HG03354 (cell line): ENCODE results near the gene PATJ.
"Not testable (repeated sequence)": the region's sequence is repeated elsewhere in the genome, so short reads cannot be mapped to it uniquely, and the experiment has no call there.

ENCODE experiments used
- ATAC-seq: cut with Tn5 transposase; IDR thresholded peaks from one replicate; pipeline ENCODE4 v1.9.1; 2021; ENCODE audit warnings: mild to moderate bottlenecking; ENCODE audit not compliant: unreplicated experiment, poor library complexity, severe bottlenecking

Gene PATJ

GRCh38 chr1:61743716-61744580, 1.7 kb downstream of the PATJ start:
- ATAC-seq, result no peak

DNA sequence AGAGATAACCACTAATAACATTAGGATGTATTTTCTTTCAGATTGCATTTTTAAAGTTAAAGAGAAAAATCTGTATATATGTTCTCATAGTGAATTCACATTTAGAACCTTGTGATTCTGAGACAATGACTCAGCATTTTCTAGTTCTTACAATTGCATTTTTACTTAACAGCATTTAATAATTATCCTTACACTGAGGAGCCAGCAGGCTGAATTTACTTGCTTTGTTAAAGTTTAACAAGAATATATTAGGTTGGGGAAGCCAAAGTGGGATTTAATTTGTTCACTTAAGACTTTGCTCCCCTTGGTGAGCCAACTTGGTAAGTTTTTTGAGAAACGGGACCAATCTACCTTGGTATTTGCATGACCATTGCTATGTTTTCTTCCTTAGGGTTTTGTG, 4.5 kb downstream of the PATJ start:
- ATAC-seq, result no peak

- no peak for ATAC-seq
These were observed 6.3 kb downstream of the PATJ start for GRCh38 chr1:61748566-61748965.

DNA sequence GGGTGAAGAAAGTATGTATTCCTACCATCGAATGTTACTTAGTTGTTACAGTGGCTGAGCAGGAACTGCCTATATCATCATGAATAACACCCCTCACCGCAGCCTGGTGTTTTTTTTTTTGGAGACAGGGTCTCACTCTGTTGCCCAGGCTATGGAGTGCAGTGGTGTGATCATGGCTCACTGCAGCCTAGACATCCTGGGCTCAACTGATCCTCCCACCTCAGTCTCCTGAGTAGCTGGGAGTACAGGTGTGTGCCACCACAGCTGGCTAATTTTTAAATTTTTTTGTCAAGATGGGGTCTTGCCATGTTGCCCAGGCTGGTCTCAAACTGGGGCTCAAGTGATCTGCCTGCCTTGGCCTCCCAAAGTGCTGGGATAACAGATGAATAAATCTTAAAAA, 7.3 kb downstream of the PATJ start:
- ATAC-seq, result no peak

- ATAC-seq, result no peak
These were observed 10.7 kb downstream of the PATJ start for GRCh38 chr1:61752921-61753389.

- no peak for ATAC-seq
These were observed 11.8 kb downstream of the PATJ start for GRCh38 chr1:61753998-61754508.

- ATAC-seq, result no peak
These were observed 12.3 kb downstream of the PATJ start for GRCh38 chr1:61754545-61754944.

DNA sequence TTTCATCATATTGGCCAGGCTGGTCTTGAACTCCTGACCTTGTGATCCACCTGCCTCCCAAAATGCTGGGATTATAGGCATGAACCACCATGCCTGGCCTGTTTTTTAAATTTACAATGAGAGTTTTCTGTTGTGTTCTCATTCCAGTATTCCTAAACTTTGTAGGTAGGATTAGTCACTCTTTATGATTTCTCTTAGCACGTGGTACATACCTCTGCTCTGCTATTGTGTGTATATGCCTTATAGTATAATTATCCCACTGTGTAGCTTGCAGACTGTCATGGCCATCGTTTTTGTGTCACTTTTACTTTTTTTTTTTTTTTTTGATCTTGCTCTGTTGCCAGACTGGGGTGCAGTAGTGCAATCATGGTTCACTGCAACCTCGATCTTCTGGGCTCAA, 14.5 kb downstream of the PATJ start:
- no peak for ATAC-seq

DNA sequence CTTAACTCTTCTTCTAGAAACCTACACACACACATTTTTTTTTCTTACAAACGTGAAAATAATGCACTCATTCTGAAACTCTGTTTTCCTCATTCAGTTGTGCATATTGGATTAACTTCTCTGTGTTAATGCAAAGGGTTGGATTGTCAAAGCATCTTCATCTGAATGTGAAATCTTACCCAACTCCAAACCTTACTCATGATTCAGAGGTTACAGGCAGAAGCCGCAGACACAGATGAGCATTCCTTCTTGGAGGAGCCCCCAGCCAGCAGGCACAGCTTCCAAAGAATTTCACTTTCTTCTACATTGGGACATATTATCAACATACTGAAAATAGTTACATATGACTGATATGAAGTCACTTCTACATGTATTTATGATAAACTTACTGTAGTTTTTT, 15.7 kb downstream of the PATJ start:
- no peak for ATAC-seq

DNA sequence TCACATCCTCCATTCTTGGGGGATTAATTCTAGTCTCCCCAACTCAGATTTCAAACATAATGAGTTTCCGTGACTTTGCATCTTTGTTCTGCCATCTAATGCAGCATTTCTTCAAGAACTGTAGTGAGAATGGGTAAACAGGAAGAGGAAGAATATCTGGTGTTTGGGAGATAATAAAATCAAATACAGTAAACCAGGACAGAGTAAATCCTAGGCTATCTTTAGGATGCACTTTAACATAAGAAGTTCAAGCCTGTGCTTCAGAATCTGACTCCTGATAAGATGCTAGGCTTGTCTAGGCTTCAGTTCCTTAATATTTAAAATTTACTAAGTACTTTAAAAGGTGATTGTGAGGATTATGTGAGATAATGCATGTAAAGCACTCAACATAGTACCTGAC, 27.9 kb downstream of the PATJ start:
- ATAC-seq, result no peak

DNA sequence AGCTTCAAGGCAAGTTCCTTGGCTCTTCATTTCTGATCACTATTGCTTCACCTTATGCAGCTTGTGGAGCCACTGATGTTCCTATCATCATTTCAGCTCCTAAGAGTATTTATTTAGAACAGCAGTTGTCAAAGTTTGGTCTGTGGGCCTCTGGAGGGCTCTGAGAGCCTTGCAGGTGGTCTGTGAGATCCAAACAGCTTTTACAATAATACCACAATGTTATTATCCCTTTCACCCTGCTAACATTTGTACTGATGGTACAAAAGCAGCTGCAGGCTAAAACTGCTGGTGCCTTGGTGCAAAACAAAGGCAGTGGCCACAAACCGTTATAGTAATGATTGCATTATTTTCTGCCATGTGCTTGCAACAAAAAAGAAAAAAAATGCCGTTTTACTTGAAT, 33.8 kb downstream of the PATJ start:
- ATAC-seq, result no peak

DNA sequence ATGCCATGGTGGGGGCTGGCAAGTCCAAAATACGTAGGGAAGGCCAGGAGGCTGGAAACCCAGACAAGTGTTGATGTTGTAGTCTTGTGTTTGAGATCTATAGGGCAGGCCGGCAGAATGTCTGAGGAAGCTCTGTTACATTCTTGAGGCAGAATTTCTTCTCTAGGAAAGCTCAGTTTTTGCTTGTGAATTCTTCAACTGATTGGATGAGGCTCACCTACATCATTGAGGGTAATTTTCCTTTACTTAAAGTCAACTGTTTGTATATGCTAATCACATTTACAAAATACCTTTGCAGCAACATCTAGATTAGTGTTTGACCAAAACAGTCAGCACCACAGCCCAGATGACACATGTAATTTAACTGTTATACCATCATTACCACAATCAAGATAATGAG, 37.0 kb downstream of the PATJ start:
- ATAC-seq, result no peak

DNA sequence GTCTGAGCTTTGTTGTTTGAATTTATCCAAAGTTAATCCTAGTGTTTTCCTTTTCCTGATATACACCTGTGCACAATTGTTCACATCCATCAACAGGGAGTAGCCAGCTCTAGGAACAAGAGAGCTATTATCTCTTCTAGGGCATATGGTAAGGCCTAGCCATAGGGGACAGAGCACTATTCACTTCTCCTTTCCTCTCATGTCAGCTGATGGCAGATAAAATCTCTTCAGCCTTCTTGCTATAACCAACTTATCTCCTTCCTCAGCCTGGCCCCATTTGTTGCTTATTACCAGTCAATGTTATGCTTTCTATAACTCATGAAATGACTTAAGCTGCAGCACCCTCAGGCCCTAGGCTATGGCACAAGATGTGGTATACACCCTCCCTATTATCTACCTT, 38.9 kb downstream of the PATJ start:
- ATAC-seq, result no peak

- ATAC-seq, result peak; percentile 94
These were observed 40.5 kb downstream of the PATJ start for GRCh38 chr1:61782771-61783170.

DNA sequence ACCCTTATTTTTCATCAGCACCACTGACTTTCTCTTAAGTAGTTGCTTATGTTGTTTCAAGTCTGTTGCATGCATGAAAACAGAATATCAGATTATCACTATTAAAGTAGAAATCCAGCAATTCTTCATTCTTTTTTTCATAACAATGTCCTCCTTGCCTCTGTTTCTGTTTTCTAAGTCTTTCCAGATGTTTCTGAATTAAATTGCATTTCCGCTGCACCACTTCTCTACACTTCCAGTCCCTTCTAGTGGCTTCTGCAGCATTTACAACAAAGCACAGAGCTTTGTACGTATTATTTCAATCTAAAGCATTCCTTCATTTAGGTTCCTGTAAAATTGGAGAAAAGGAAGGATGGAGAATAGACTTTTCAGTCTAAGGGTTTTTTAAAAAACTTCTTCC, 42.4 kb downstream of the PATJ start:
- no peak for ATAC-seq

DNA sequence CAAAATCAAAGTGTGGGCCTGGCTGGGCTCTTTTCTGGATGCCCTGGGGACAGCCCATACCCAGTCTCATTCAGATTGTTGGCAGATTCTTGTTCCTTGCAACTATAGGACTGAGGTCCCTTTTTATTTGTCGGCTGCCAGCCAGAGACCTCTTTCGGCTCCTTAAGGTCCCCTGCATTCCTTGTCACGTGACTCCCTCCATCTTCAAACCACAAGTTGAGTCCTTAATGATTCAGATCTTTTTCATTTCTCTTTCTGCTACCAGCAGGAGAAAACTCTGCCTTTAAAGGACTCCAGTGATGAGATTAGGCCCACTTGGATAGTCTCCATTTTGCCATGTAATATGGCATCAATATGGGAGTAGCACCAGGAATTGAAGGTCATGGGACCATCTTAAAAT, 48.6 kb downstream of the PATJ start:
- ATAC-seq, result no peak

- no peak for ATAC-seq
These were observed 54.9 kb downstream of the PATJ start for GRCh38 chr1:61797045-61797755.

DNA sequence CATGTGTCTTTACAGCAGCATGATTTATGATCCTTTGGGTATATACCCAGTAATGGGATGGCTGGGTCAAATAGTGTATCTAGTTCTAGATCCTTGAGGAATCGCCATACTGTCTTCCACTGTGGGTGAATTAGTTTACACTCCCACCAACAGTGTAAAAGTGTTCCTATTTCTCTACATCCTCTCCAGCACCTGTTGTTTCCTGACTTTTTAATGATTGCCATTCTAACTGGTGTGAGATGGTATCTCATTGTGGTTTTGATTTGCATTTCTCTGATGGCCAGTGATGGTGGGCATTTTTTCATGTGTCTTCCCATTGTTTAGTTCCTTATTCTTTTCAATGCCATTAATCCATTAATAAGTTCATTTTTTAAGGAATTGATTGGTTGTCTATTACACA, 58.8 kb downstream of the PATJ start:
- ATAC-seq, result not testable (repeated sequence)

GRCh38 chr1:61807606-61808140, 65.4 kb downstream of the PATJ start:
- no peak for ATAC-seq

GRCh38 chr1:61808321-61808720, 66.0 kb downstream of the PATJ start:
- no peak for ATAC-seq

DNA sequence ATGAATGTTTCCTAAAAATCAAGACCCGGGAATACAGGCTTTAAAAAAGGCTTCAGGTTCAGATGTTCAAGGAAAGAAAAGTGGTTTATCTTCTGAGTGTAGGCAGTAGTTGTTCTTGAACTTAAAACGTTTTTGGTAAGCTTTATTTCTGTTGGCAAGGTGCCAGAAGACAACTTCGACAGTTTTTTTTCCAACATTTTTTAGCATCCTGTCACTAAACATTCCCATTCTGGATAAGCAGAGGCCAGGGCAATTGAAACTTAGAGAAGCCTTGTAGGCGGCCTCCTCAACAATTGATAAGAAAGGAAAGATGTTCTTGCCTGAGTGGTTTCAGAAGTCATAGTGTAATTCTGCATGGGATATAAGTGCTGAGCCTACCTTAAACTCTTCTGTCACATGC, 66.7 kb downstream of the PATJ start:
- no peak for ATAC-seq
